GM21825 (cell line): ENCODE results near the gene EEF1A2.

ENCODE experiments used
- ATAC-seq: cut with Tn5 transposase; IDR thresholded peaks from one replicate; pipeline ENCODE4 v1.9.1; 2021; ENCODE audit warnings: mild to moderate bottlenecking, moderate library complexity; ENCODE audit not compliant: unreplicated experiment

The EEF1A2 gene

DNA sequence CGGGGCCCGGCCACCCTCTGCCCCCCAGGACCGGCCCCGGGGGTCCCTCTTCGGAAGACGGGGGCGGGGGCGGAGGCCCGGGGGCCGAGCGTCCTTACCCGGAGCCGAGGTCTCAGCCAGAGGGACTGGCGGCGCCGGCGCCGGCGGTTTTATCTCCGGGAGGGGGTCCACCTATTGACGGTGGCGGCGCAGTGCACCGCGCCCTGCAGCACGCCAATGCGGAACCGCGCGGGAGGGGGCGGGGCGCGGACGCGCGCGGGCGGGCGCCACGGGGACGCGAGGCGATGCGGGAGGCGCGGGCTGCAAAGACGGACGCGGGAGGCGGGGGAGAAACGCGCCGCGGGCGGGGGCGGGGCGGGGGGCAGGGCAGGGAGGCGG lies at the start of gene EEF1A2:
EEF1A2 (minus strand) TSS at position 124 of the 378 bp plus-strand sequence. CDS start 1,320 bp downstream, outside the sequence.
- no peak for ATAC-seq

DNA sequence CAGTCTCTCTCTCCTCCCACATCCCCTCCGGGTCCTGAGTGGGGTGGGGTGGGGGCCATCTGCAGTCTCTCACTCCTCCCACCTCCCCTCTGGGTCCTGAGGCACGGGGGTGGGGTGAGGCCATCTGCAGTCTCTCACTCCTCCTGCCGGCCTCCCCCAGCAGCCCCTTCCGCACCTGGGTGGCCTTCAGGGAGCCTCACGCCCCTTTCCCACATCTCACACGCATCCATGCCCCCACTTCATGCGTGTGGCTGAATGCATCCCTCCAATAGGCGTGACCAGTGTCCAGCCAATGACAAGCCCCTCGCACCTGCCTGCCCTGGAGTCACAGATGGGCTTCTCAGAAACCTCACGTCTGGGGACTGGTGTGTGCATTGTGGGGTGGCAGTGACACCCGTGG lies 49.7 kb upstream of the EEF1A2 start:
- ATAC-seq: no peak

DNA sequence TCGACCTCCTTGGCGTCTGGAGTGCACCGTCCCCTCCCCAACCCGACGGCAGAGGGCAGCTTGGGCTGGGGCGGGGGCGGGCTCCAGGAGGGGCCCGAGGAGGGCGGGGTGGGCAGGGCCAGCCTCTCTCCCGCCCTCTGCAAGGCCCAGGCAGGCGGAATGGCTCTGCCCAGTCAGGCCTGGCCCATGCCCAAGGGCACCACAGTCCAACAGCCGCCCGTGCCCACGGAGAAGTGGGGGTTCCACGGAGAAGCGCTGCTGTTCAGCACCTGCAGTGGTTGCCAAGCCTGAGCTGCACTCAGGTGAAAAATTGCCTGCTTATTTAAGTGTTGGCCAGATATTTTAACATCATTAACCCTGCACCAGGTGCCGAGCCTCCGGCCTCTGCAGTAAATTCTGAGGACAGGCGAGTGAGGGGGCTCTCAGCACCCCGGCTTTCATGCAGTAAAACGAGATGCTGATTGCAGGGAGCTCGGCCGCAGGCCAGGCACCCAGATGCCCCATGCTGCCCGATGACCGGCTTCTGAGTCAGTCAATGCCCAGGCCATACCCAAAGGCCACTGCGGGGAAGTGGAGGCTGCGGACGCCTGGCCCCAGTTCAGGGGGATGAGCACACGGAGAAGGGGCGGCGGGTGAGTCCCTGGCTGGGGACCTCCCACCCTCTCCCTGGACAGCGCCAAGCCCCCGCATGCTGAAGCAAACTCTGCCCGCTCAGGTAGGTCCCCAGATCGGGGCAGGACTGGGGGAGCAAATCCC lies 49.0 kb upstream of the EEF1A2 start, which contains the start of gene SRMS:
SRMS (minus strand) TSS at position 25 of the 756 bp plus-strand sequence. CDS start 286 bp downstream, outside the sequence.
- no peak for ATAC-seq

DNA sequence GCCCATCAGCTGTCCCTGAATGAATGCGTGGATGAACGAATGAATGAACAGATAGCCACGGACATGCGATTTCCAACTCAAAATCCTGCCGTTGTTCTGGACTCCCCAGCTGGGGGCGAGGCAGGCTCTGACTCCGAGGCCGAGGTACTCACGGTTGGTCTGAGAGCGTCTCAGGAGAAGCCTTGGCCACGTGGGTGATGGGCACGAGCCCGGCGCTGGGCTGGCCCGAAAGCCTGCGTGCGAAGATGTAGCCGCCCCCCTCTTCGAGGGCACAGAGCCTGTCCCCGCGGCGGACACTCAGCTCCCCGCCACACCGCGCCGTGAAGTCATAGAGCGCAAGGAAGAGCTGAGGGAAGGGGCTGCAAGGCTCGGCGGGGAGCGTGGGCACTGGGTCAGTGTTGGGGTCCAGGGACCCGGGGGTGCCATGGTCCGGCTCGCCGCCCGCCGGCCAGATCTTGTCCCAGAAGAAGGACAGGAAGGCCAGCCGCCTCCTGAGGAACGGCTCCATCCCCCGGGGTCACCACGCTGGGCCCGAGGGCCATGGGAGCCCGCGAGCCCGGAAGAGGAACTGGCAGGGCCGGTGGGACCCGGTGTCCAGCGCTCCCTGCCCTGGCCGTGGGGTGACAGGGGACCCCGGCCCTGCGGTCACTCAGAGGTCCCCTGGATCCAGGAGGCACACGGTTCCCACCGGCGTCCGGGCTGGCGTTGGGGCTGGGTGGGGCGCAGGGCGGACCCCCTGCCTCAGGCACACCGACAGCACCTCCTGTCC lies 48.3 kb upstream of the EEF1A2 start:
- ATAC-seq: no peak

DNA sequence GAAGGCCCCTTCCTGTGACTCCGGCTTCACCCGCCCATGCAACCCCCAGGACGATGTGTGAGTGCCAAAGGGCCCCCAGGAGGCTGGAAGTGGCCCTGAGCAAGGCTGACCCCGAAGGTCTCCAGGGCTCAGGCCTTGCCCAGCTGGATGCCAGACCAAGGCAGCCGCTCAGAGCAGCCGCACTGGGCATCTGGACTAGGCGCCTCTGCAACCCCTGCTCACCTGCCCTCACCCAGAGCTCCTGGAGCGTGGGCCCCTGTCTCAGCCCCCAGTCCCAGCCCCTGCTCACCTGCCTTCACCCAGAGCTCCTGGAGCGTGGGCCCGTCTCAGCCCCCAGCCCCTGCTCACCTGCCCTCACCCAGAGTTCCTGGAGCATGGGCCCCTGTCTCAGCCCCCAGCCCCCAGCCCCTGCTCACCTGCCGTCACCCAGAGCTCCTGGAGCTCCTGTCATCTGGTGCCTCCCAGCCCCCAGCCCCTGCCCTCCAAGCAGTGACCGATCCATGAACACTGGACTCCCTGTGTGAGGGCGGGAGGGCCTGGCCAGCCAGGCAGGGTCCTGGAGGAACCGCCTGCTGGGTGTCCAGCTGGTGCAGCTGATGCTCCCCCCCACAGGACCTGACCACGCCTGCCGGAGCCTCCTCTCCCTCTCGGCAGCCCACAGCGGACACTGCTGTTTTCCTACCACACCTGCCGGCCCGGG lies 47.5 kb upstream of the EEF1A2 start:
- ATAC-seq: no peak

DNA sequence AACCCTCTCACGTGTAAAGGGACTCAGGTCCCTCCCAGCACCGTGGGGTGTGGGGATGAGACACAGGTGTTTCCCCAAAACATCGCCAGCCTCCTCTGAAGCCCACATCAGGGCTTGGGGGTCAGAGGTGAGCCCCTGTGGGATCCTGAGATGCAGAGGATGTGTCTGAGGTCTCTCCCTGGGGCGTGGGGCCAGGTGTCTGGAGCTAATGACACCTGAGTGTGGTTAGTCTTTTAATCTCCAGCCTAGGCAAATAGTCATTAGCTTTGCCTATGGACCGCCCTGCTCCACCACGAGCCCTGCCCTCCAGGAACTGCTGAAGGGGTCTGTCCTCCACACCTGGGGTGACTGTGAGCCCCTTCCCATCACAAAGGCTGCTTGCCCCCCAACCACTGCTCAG lies 46.9 kb upstream of the EEF1A2 start:
- no peak for ATAC-seq

DNA sequence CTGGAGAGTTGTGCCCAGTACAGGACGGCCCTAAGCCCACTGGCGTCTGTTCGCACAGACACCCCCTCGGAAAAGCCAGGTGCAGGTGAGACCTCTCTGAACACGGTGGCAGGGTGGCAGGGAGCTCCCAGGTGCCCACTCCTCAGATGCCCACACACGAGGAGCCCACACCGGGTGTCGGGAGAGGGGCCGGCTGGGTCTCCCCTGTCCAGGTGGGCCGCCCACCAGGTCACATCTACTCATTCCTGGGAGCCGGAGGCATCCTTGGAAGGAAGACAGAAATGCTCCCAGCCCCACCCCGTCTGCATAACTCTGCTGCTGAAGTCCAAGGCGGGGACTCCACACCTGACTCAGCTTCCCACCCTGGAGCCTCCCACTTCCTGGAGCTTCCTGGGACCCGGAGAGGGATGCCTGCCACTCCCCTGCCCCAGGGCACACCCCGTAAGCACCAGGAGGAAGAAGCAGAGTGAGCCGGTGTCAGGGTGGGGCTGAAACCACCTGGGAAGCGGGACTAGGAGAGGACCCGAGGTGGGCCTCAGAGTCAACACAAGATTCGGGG lies 46.2 kb upstream of the EEF1A2 start:
- no peak for ATAC-seq

DNA sequence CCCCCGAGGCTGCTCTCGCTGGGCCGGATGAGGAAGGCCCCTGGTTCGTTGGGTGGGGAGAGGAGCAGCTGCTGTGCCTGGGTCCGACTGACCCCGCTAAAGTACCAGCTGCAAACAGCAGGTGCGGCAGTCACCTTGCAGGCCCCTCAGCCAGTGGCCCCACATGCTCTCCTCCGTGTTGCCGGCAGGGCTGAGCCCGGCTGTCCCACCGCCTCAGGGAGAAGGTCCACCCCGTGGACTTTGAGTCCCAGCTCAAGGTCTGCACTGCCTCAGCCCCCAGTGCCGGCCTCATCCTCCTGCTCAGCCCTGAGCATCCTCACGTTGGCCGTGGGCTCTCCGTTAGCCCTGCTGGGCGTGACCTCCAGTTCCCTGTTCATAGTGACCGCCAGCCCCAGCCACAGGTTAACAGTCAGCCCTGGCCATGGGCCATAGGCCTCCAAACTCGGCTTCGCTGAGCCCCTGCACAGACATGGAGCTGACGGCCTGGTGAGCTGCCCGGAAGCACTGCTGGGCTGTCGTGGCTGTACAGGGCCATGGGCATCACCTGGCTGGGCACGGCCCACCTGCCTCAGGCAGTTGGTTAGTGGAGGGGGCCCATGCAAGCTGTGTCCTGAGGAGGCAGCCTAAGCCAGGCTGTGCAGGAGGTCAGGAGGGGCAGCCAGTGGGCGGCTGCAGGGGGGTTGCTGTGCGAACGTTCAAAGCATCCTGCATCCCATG lies 45.5 kb upstream of the EEF1A2 start:
- ATAC-seq: no peak

DNA sequence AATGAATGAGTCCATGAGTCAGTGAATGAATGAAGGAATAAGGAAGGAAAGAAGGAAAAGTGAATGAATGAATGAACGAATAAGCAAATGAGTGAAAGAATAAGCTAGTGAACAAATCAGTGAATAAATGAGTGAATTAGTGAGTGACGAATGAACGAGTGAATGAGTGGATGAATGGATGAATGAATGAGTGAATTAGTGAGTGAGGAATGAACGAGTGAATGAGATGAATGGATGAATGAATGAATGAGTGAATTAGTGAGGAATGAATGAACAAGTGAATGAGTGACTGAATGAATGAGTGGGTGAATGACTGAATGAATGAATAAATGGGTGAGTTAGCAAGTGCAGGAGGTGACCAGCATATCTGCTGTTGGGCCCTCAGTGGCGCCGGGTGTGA lies 44.9 kb upstream of the EEF1A2 start:
- no peak for ATAC-seq

DNA sequence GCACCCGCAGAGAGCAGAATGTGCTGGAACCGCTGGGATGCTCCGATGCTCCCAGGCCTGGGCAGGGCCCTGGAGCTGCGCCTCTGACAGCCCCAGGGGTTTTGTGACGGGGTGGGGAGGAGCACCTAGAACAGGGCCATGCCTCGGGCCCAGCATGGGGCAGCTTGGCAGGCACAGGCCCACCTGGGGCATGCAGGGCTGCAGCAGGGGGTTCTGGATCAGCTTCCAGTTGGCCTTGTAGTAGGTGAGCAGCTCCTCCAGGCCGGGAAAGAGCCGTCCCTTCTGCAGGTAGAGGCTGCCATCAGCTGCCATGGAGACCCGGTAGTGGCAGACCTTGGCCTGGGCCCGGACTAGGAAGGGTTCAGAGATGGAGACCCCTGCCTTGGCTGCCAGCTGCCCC lies 44.2 kb upstream of the EEF1A2 start:
- no peak for ATAC-seq

DNA sequence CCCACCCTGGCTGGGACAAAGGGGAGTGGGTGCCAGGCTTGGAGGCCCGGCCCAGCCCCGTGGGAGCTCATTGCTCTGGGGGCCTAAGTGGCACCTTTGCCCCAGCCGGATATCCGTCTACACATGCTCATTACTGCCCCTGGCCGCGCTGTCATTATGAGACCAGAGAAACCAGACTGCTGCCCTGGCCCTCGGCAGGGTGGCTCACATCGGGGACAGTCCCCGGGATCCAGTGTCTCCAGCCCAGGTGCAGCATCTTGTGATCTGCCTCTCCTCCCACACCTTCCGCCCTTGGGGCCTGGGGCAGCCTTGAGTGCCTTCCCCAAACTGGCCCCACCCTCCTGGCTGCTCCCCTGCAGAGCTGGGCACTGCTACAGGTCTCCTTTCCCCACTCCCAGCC lies 43.8 kb upstream of the EEF1A2 start:
- no peak for ATAC-seq

DNA sequence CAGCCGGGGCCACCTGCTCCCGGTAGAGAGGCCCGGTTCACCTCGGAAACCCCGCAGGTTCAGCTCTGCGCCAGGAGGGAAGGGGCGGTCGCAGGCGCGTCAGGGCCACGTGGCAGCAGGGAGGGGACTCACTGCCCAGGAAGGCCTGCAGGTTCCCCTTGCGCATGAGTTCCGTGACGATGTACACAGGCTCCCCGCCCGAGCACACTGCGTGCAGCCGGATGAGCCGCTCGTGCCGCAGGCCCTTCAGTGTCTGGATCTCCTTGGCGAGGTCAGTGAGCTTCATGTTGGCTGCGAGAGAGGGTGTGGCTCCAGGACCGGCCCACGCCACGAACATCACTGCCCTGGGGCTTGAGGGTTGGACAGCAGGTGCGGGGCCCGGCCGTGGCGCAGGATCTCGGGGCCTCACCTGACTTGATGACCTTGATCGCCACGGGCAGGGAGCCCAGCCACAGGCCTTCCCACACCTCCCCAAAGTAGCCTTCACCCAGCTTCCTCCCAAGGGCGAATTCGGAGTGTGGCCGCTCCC lies 43.2 kb upstream of the EEF1A2 start:
- no peak for ATAC-seq

DNA sequence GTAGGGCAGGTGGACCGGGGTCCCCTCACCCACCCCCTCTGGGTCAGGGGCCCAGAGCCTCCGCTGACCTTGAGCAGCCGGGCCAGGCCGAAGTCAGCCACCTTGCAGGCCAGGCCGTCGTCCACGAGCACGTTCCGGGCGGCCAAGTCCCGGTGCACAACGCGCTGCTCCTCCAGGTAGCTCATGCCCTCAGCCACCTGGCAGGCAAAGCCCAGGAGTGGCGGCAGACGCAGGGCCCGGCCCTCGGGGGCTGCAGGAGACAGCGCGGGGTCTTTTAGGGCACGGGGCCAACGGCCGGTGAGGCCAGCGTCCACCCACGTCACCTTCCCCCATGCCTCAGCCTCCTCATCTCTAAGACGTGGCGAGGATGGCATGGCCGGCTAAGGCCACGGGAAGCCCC lies 42.5 kb upstream of the EEF1A2 start:
- no peak for ATAC-seq

DNA sequence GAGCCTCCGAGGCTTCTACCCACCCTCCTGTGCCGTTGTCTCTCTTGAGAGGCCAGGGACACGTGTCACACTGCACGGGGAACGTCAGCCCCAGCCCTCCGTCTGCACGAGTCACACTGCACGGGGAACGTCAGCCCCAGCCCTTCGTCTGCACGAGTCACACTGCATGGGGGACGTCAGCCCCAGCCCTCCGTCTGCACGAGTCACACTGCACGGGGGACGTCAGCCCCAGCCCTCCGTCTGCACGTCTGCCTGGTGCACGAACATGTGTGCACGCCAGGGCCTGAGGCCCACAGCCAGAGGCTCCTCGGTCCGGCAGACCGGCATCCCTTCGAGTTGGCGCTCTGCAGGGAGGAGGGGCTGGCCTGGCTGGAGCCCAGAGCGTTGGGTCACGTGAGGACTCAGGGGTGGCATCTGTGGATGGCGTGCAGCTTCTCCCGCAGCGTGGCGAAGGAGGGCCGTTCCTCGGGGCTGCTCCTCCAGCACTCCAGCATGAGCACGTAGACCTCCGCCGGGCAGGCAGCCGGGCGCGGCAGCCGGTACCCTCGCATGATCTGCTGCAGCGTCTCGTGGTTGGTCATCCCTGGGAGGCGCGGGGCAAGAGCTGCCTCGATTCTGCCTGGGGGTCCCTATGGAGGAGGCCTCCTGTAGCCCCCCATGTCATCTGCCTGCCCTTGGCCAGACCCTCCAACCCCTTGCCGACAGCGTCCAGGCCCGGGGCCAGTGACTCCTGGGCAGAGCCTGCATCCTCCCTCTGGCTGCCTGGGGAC lies 41.7 kb upstream of the EEF1A2 start:
- ATAC-seq: no peak

DNA sequence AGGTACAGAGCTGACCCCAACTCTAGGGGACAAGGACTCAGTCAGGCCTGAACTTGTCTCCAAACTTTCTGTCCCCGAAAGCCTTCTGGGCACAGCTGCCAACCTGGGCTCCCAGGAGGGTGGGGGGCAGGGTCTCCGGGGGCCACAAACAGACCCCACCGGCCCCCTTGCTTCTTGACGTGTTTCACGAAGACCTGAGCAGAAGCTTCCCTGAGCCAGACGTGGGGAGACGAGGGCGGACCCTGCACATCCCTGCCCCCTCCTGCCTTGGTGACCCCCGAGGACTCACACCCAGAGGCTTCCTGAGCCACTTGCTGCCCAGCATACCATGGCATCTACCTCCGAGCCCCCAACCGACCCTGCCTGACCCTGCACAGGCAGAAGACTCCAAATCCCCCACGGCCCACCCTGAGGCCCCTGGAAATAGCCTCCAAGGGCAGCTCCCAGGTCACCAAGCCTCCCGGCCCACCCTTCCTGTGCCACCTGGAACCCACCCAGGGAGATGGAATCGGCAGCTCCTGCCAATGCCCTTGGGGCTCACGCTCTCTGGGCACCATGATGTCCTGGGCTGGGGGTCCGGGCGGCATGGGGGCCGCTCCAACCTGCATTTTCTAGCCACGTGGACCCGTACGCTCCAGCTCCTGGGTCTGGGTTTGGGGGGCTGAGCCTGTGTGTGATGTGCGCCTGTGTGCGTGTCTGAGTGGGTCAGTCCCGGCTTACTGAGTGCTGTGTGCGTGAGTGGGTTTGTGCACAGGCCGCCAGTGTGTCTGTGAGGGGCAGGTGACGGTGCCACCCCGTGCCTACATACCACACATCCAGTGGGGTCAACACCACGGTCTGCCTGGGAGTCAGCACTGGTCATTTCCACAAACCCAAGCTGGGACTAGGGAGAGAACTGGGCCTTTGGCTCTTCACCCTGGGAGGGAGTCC lies 40.8 kb upstream of the EEF1A2 start:
- no peak for ATAC-seq

DNA sequence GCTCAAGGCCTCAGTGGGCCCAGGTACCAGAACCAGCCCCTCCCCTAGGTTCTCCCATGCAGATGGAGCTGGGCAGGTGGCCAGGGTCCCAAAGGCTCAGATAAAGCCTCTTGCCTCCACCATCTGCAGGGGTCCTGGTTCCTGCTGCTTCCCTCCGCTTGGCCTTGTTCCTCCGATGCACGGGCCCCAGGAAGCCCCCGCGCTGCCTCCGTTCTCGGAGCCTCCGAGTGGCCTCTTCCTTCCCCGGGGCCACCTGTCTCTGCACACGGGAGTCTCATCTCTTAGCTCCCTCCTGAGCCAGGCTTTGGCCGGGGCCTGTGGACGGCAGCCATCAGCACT lies 40.2 kb upstream of the EEF1A2 start:
- no peak for ATAC-seq

DNA sequence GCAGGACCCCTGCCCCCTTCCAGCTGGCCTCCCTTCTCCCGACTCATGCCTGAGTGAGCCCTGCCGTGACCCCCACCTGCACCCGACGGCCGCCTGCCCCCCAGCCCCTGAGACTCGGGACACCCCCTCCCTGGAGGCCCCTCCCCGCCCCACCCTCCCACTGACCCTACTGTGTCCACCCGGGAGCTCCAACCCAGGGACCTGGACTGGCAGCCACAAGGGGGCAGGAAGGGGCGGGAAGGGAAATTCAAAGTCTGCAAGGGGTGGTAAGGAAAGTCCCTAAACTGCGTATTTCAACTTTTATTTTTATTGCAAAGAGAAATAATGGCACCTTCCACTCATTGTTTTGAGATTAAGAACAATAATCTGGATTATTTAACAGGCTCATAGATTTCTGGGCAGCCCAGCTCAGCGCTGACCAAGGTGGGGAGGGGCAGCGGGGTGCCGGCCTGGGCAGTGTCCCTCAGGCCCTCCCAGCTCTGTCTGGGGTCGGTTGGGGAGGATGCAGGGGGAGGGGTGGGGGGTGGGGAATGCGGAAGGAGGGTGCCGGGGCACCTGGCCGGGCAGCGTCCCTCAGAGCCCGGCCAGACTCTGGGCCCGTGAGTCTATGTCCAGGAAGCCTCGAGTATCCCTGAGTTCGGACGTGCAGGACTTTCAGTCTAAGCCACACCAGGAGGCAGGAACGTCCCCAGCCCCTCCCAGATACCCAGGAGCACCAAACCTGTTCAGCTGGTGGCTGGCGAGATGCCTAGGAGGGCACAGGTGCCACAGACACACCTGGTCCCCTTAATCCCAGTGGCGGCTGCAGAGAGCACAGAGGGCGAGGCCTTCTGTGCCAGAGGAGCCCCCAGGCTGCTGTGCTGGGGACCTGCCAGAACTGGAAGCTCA lies 39.6 kb upstream of the EEF1A2 start:
- no peak for ATAC-seq
